ENCODE data around the gene ERCC5.

The ERCC5 gene

DNA sequence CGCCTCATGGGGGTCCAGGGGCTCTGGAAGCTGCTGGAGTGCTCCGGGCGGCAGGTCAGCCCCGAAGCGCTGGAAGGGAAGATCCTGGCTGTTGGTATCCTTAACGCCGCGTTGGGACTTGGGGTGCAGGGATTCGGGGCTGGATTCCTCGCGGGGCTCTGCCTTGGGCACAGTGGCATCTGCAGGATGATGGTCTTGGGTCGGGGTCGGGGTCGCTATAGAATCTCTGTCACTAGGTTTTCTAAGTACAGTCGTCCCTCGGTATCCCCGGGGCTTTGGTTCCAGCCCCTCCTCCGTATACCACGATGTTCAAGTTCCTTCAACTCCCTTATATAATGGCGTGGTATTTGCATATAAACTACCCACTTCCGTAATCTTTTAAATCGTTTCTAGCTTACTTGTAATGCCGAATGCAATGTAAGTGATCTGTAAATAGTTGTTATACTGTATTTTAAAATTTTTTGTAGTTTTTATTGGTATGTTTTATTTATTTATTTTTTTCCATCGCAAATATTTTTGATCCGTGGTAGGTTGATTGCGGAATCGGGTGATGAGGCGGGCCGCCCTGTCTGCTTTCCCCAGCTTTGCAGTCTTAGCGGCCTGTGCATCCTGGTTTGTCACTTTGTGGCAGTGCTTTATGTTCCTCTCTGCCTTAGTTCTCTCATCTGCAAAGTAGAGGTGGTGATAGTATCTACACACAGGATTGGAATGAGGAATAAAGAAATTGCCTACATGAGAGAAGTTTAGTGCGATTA lies 606 bp downstream of the ERCC5 start:
- peak; percentile 68 for DNase-seq

- DNase-seq = peak; percentile 58
Observed at GRCh38 chr13:102847272-102848234, 1.7 kb downstream of the ERCC5 start.

DNA sequence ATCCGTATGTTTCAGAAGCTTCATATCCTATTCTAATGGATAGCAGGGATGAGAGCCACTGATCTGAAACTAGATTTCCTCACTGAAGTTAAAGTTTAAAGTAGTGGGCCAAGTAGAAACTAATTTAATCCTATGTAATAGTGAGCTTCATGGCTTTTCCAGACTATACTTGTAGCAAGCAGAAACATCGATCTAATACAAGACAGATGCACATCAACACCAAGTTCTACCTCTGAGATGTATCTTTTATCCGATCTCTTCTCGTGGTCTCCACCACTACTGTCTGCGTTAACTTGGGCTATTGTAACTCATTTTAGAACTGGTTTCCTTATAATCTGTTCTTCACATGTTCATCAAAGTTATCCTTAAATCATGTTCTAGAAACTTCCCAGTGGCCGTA lies 3.1 kb downstream of the ERCC5 start:
- no peak for DNase-seq

DNA sequence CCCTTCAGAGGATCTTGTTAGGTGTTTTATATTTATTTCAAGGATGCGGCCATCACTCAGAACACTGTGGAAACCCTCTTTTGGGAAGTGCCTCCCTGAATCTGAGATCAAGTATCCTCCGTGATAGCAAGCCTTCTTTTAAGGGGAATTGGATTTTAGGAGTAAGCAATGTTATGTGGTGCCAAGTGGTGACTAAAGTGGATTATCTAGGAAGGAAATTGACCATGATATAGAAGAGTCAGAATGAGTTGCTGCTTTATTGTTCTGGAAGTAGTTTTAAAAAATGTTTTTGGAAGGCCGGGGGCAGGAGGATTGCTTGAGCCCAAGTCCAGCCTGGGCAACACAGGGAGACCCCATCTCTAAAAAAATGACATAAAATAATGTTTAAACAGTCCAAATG lies 6.7 kb downstream of the ERCC5 start:
- no peak for DNase-seq

GRCh38 chr13:102854675-102855074 lies 8.8 kb downstream of the ERCC5 start:
- peak; percentile 39 for DNase-seq

GRCh38 chr13:102856557-102856956 lies 10.7 kb downstream of the ERCC5 start:
- DNase-seq = peak; percentile 10

DNA sequence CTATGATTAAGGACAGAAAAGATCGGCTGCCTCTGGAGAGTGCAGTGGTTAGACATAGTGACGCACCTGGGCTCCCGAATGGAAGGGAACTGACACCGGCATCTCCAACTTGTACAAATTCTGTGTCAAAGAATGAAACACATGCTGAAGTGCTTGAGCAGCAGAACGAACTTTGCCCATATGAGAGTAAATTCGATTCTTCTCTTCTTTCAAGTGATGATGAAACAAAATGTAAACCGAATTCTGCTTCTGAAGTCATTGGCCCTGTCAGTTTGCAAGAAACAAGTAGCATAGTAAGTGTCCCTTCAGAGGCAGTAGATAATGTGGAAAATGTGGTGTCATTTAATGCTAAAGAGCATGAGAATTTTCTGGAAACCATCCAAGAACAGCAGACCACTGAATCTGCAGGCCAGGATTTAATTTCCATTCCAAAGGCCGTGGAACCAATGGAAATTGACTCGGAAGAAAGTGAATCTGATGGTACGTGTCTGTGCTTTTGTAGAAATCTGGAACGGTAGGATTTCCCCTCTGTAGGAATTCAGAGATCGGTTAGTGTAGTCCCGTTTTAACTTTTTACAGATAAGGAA lies 16.9 kb downstream of the ERCC5 start:
- DNase-seq = no peak

DNA sequence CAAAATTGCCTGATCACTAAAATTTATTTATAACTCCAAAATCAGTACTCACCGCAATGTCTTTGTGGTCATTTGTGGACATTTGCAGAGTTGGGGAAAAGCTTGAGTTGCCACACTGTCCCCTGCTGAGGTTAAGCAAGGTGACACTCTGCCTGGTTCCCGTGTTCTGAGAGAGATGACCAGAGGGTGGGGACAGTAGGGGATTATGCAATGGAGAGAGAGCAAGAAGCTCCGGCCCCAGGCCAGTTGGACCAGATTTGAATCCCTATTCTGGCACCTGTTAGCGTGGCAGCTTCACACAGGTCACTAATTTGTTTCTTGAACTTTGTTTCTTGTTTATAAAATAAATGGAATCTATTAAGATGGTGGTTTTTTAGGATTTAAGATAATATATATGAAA lies 17.8 kb downstream of the ERCC5 start:
- no peak for DNase-seq

- no peak for DNase-seq
Observed at GRCh38 chr13:102868366-102868936, 22.6 kb downstream of the ERCC5 start.

GRCh38 chr13:102869948-102870676 lies 24.3 kb downstream of the ERCC5 start:
- DNase-seq = no peak

GRCh38 chr13:102870677-102871415 lies 25.0 kb downstream of the ERCC5 start:
- DNase-seq = peak; percentile 74

- DNase-seq = no peak
Observed at GRCh38 chr13:102872131-102872530, 26.3 kb downstream of the ERCC5 start.

DNA sequence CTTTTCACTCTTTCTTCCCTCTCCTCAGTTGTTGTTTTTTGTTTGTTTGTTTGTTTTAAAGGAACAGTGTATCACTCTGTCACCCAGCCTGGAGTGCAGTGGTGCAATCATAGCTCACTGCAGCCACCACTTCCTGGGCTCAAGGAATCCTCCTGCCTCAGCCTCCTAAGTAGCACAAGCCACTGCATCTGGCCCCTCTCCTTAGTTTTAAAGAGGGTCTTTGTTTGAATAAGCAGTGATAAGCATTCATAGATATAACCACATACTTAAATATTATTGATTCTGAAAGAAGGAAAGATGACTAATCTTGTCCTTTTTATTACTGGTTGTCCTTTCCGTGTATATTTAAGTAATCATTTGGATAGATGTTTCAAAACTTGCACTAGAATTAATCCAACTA lies 26.7 kb downstream of the ERCC5 start:
- no peak for DNase-seq

- no peak for DNase-seq
Observed at GRCh38 chr13:102873653-102874052, 27.8 kb downstream of the ERCC5 start.

DNA sequence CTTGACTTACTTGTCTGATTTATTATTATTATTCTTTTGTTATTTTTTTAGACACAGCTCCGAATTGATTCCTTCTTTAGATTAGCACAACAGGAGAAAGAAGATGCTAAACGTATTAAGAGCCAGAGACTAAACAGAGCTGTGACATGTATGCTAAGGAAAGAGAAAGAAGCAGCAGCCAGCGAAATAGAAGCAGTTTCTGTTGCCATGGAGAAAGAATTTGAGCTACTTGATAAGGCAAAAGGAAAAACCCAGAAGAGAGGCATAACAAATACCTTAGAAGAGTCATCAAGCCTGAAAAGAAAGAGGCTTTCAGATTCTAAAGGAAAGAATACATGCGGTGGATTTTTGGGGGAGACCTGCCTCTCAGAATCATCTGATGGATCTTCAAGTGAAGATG lies 29.4 kb downstream of the ERCC5 start:
- no peak for DNase-seq

DNA sequence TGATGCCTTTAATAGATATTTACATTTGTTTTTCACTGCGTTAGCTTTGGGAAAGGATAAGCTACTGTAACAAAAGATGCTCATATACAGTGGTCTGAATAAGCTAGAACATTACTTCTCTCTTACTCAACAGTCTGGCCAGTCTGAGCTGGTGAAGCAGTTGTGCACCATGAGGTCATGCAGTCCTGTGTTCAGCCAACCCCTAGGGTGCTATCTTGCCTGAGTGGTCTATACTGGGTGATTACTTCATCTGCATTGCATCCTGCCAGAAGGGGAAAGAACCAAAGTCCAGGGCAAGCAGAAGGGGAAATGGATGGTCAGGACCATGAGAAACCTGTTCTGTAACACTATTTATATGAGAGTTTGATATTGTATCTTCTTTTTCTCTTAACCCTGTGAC lies 31.5 kb downstream of the ERCC5 start:
- DNase-seq = no peak

DNA sequence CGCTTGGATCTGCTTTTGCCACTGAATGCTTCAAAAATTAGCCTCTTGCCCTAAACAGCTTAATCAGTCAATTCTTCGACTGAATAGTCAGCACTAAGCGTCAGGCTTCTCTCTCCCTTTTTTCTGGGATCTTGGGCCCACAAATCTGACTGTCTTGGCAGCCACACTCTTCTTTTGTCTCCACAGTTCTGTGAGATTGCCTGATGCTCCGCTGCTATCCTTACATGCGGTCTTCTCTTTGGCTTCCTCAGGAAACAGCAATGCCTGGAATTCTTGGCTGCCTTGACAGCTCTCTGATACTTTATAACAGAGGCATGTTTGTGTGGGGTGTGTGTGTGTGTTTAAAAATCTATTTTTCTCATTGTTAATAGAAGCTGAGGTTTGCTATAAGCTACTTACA lies 32.6 kb downstream of the ERCC5 start:
- no peak for DNase-seq

- DNase-seq = no peak
Observed at GRCh38 chr13:102879793-102880499, 34.1 kb downstream of the ERCC5 start.

GRCh38 chr13:102881819-102882686 lies 36.2 kb downstream of the ERCC5 start:
- DNase-seq = no peak

- DNase-seq = peak; percentile 7
Observed at GRCh38 chr13:102892503-102892902, 46.7 kb downstream of the ERCC5 start.
